IMR-90 (cell line): ENCODE results near the gene CCL4. TPM values are rescaled to one million over a fixed set of nuclear protein-coding genes. Genes with fewer than 3 reads are reported as not detected.
"Not testable (repeated sequence)": the region's sequence is repeated elsewhere in the genome, so short reads cannot be mapped to it uniquely, and the experiment has no call there.

Experiments
- ATAC-seq: fragments of 200-7000 bp; cut with Tn5 transposase; 2 replicates; pipeline ENCODE4 v1.9.1; 2020; ENCODE audit warnings: low read depth, mild to moderate bottlenecking, moderate library complexity
- BruUV-seq: library from RNA; stranded (reverse); fragments of 400-500 nt; replicated peaks from 2 replicates; lab custom pipeline; 2021; lab: Mats Ljungman, UMichigan
- CTCF ChIA-PET: fragments of 300-600 bp; formaldehyde crosslinking; extraction: SDS; loops from one replicate; lab custom pipeline; 2021; ENCODE audit warnings: antibody characterized with exemption; lab: Yijun Ruan, JAX
- POLR2A ChIA-PET: fragments of 300-600 bp; sonication (Branson Sonifier 250); formaldehyde crosslinking; loops from one replicate; lab custom pipeline; 2022; ENCODE audit warnings: antibody characterized with exemption; ENCODE audit not compliant: unreplicated experiment; lab: Charles Lee
- DNase-seq: peaks from one replicate; pipeline ENCODE4 v3.0.0; 2013
- H2AFZ ChIP-seq: replicated peaks from 2 replicates; pipeline ENCODE3; 2013; ENCODE audit warnings: low read length, mild to moderate bottlenecking; ENCODE audit not compliant: poor library complexity
- H2AK5ac ChIP-seq: 2 replicates; pipeline ENCODE4 v1.6.1; 2013; ENCODE audit warnings: low read depth, low read length, inconsistent platforms
- H2AK9ac ChIP-seq: replicated peaks from 2 replicates; pipeline ENCODE3; 2013; ENCODE audit warnings: mild to moderate bottlenecking, low read depth, low read length, moderate library complexity; ENCODE audit not compliant: poor library complexity
- H2BK120ac ChIP-seq: 2 replicates; pipeline ENCODE4 v1.6.1; 2013; ENCODE audit warnings: low read depth, low read length, inconsistent platforms
- H2BK15ac ChIP-seq: 3 replicates; pipeline ENCODE4 v1.6.1; 2013; ENCODE audit warnings: low read depth, low read length, inconsistent platforms
- H2BK20ac ChIP-seq: 2 replicates; pipeline ENCODE4 v1.6.1; 2013; ENCODE audit warnings: low read depth, mild to moderate bottlenecking, inconsistent platforms, low read length, moderate library complexity
- H2BK5ac ChIP-seq: 2 replicates; pipeline ENCODE4 v1.6.1; 2013; ENCODE audit warnings: mild to moderate bottlenecking, low read depth, low read length, inconsistent platforms; ENCODE audit not compliant: poor library complexity, severe bottlenecking
- H3K14ac ChIP-seq: replicated peaks from 2 replicates; pipeline ENCODE4 v1.6.1; 2013; ENCODE audit warnings: low read depth, low read length, inconsistent platforms
- H3K18ac ChIP-seq: 2 replicates; pipeline ENCODE4 v1.6.1; 2013; ENCODE audit warnings: low read depth, low read length, control low read depth
- H3K23ac ChIP-seq: 2 replicates; pipeline ENCODE4 v1.6.1; 2013; ENCODE audit warnings: low read depth, low read length, inconsistent platforms
- H3K27ac ChIP-seq: 2 replicates; pipeline ENCODE4 v1.5.1; 2013; ENCODE audit warnings: mild to moderate bottlenecking, control low read depth, low read length; ENCODE audit not compliant: insufficient read depth
- H3K27me3 ChIP-seq: 2 replicates; pipeline ENCODE4 v1.6.1; 2013; ENCODE audit warnings: low read length; ENCODE audit not compliant: control insufficient read depth, insufficient read depth
- H3K36me3 ChIP-seq: 2 replicates; pipeline ENCODE4 v1.6.1; 2013; ENCODE audit warnings: low read length, mixed read lengths; ENCODE audit not compliant: control insufficient read depth, insufficient read depth
- H3K4ac ChIP-seq: 2 replicates; pipeline ENCODE4 v1.6.1; 2013; ENCODE audit warnings: low read depth, low read length, inconsistent platforms
- H3K4me1 ChIP-seq: 2 replicates; pipeline ENCODE4 v1.6.1; 2013; ENCODE audit warnings: low read length, mixed read lengths; ENCODE audit not compliant: control insufficient read depth, insufficient read depth
- H3K4me2 ChIP-seq: 2 replicates; pipeline ENCODE4 v1.6.1; 2013; ENCODE audit warnings: low read depth, mild to moderate bottlenecking, control low read depth, low read length, moderate library complexity
- H3K4me3 ChIP-seq: 2 replicates; pipeline ENCODE4 v1.5.1; 2013; ENCODE audit warnings: low read depth, mild to moderate bottlenecking, control low read depth, low read length, moderate library complexity; ENCODE audit not compliant: insufficient read depth
- H3K56ac ChIP-seq: 2 replicates; pipeline ENCODE4 v1.6.1; 2013; ENCODE audit warnings: low read length, inconsistent platforms; ENCODE audit not compliant: insufficient read depth; ENCODE audit errors: extremely low read depth
- H3K79me1 ChIP-seq, 2 experiments: 2 replicates each; pipeline ENCODE4 v1.6.1; 2013; ENCODE audit warnings: low read length in 2 of 2, inconsistent platforms in 1 of 2, low read depth in 1 of 2
- H3K9ac ChIP-seq: 2 replicates; pipeline ENCODE4 v1.6.1; 2013; ENCODE audit warnings: low read depth, low read length, control low read depth
- H3K9me1 ChIP-seq: 2 replicates; pipeline ENCODE4 v1.6.1; 2013; ENCODE audit warnings: low read length, inconsistent platforms; ENCODE audit not compliant: insufficient read depth
- H3K9me3 ChIP-seq: 2 replicates; pipeline ENCODE4 v1.6.1; 2013; ENCODE audit warnings: low read length; ENCODE audit not compliant: control insufficient read depth, insufficient read depth
- H4K20me1 ChIP-seq: 2 replicates; pipeline ENCODE4 v1.6.1; 2013; ENCODE audit warnings: low read length, inconsistent platforms; ENCODE audit not compliant: insufficient read depth
- H4K5ac ChIP-seq: 2 replicates; pipeline ENCODE4 v1.6.1; 2013; ENCODE audit warnings: mild to moderate bottlenecking, low read depth, low read length, control low read depth
- H4K8ac ChIP-seq, 2 experiments: 2 replicates each; pipeline ENCODE4 v1.6.1; 2013; ENCODE audit warnings: low read depth in 2 of 2, low read length in 2 of 2, control low read depth in 1 of 2, inconsistent platforms in 1 of 2
- H4K91ac ChIP-seq: 2 replicates; pipeline ENCODE4 v1.6.1; 2013; ENCODE audit warnings: low read depth, low read length, inconsistent platforms; ENCODE audit not compliant: insufficient read depth
- MAZ ChIP-seq: IDR thresholded peaks from 2 replicates; pipeline ENCODE4 v1.6.1; 2012; ENCODE audit warnings: low read depth, mild to moderate bottlenecking, low read length, improper control_type of control experiment, moderate library complexity, borderline replicate concordance
- MXI1 ChIP-seq: IDR thresholded peaks from 2 replicates; pipeline ENCODE4 v1.6.1; 2012; ENCODE audit warnings: low read depth, mild to moderate bottlenecking, low read length, moderate library complexity, borderline replicate concordance
- NFE2L2 ChIP-seq: fragments of 150-350 bp; IDR thresholded peaks from 2 replicates; pipeline ENCODE4 v1.6.1; 2016; ENCODE audit warnings: low read depth, mild to moderate bottlenecking, low read length
- POLR2A ChIP-seq: IDR thresholded peaks from 2 replicates; pipeline ENCODE4 v1.6.1; 2012; ENCODE audit warnings: mild to moderate bottlenecking, low read depth, low read length
- RFX5 ChIP-seq: IDR thresholded peaks from 2 replicates; pipeline ENCODE4 v1.8.0; 2012; ENCODE audit warnings: low read depth, mild to moderate bottlenecking, low read length, moderate library complexity
- USF2 ChIP-seq: fragments of 150-350 bp; IDR thresholded peaks from 2 replicates; pipeline ENCODE4 v1.6.1; 2017; ENCODE audit warnings: mild to moderate bottlenecking, antibody characterized with exemption, low read length, low read depth
- WGBS, 2 experiments: methylation state at CpG; one replicate each; pipeline versions ENCODE4 v1.1.5 to v1.1.7; 2013; ENCODE audit warnings: missing lambda C conversion rate in 2 of 2; ENCODE audit not compliant: insufficient read length in 1 of 2; ENCODE audit errors: extremely low coverage in 2 of 2; 5-methylcytosine and 5-hydroxymethylcytosine counted together
- dilution Hi-C: fragments of 300-500 bp; cut with HindIII; formaldehyde crosslinking; loops from one replicate; pipeline ENCODE4 v1.14.3; 2018; ENCODE audit warnings: low sequenced_read_pairs; ENCODE audit not compliant: unreplicated experiment
- in situ Hi-C: fragments of 300-500 bp; cut with MboI; formaldehyde crosslinking; loops from 3 replicates; pipeline ENCODE4 v1.14.3; 2019; ENCODE audit warnings: low sequenced_read_pairs, inconsistent platforms, mixed read lengths
- intact Hi-C: fragments of 100-400 bp; cut with micrococcal nuclease; formaldehyde crosslinking; loops from 2 replicates; pipeline ENCODE4 v1.10.0; 2022
- polyA plus RNA-seq, 3 experiments: library from polyadenylated mRNA; depleted of rRNA; stranded (reverse); fragments of >200 nt; gene quantifications; 2 replicates each; pipeline ENCODE4 v1.2.3, GENCODE V29; 2012; ENCODE audit warnings: low replicate concordance in 1 of 3
- total RNA-seq: library from RNA; depleted of rRNA; stranded (reverse); fragments of >200 nt; gene quantifications from 2 replicates; pipeline ENCODE4 v1.2.3, GENCODE V29; 2012
- TF ChIP-seq, protein P1 (sequence below): conservative IDR thresholded peaks from 2 replicates; pipeline ENCODE4 v1.5.1; 2012; ENCODE audit warnings: mild to moderate bottlenecking, low read depth, low read length, improper control_type of control experiment

CCL4 gene
- total and polyA plus RNA-seq, 2 of the 4 experiments (the other 2 are of a cell fraction): not detected

DNA sequence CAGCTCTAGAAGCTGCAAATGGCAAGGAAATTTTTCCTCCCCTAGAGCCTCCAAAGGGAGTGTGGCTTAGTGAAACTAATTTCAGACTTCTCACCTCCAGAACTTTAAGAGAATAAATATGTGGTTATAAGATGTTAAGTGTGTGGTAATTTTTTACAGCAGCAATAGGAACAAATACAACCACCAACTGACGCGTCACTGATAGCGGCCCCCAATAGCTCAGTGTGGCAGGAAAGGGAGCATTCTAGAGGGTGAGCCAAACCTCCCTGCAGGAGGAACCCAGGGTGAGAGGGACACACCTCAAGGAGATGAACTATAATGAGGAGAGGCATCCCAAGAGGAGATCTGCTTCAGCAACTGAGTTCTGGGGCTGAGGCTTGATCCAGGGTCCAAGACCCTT lies 4.0 kb downstream of the CCL4 start:
- Histone ChIP-seq H4K91ac (no peak overlapping the region), H3K9me1 (no peaks in the 10 kb centered on the region), H3K23ac (no peak overlapping the region), H4K5ac (no peak overlapping the region), H4K20me1 (no peaks in the 10 kb centered on the region), H2AFZ (no peak overlapping the region), H3K27me3 (no peaks in the 10 kb centered on the region), H3K9ac (no peak overlapping the region), H2BK5ac (no peak overlapping the region), H4K8ac (no peak overlapping the region), H3K36me3 (no peaks in the 10 kb centered on the region), H2BK120ac (no peak overlapping the region), H3K4me2 (no peak overlapping the region), H2AK5ac (no peak overlapping the region), H3K4me1 (no peaks in the 10 kb centered on the region), H3K14ac (no peak overlapping the region), H3K79me1 (no peaks in the 10 kb centered on the region), H3K9me3 (no peaks in the 10 kb centered on the region), H3K27ac (no peak overlapping the region), H3K56ac (no peak overlapping the region), H2BK15ac (no peak overlapping the region), H2BK20ac (no peak overlapping the region), H3K4me3 (no peak overlapping the region), H3K4ac (no peak overlapping the region), H2AK9ac (no peak overlapping the region), H3K18ac (no peak overlapping the region)
- DNase-seq: no peak
- no TSS peak for BruUV-seq
- ATAC-seq: no peak
- in situ Hi-C loops (no loop called here), dilution Hi-C loops (no loop called here), intact Hi-C loops (no loop called here)
- CTCF ChIA-PET: no interaction called here
- WGBS, 2 experiments: no CpG with 5 or more reads among the region's 3 CpGs
- no peak for TF ChIP-seq POLR2A
- no peak for TF ChIP-seq USF2
- TF ChIP-seq MXI1: no peak
- no peak for TF ChIP-seq RFX5
- TF ChIP-seq MAZ: no peak
- TF ChIP-seq, protein P1, sequence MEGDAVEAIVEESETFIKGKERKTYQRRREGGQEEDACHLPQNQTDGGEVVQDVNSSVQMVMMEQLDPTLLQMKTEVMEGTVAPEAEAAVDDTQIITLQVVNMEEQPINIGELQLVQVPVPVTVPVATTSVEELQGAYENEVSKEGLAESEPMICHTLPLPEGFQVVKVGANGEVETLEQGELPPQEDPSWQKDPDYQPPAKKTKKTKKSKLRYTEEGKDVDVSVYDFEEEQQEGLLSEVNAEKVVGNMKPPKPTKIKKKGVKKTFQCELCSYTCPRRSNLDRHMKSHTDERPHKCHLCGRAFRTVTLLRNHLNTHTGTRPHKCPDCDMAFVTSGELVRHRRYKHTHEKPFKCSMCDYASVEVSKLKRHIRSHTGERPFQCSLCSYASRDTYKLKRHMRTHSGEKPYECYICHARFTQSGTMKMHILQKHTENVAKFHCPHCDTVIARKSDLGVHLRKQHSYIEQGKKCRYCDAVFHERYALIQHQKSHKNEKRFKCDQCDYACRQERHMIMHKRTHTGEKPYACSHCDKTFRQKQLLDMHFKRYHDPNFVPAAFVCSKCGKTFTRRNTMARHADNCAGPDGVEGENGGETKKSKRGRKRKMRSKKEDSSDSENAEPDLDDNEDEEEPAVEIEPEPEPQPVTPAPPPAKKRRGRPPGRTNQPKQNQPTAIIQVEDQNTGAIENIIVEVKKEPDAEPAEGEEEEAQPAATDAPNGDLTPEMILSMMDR: no peak
- no peak for TF ChIP-seq NFE2L2
- POLR2A ChIA-PET: no interaction called here

GRCh38 chr17:36108265-36108664 lies 4.6 kb downstream of the CCL4 start:
- H2AFZ ChIP-seq, H4K20me1 ChIP-seq, H3K14ac ChIP-seq, H3K9ac ChIP-seq, POLR2A ChIA-PET, H3K27ac ChIP-seq, CTCF ChIA-PET, intact Hi-C loops, H3K79me1 ChIP-seq, H3K9me3 ChIP-seq, H4K5ac ChIP-seq, H2BK120ac ChIP-seq, H3K4me1 ChIP-seq, dilution Hi-C loops, H3K4me3 ChIP-seq, in situ Hi-C loops, H2BK5ac ChIP-seq, H4K91ac ChIP-seq, ATAC-seq, H4K8ac ChIP-seq, H3K27me3 ChIP-seq, H3K56ac ChIP-seq, H3K23ac ChIP-seq, H2BK20ac ChIP-seq, BruUV-seq, H2AK9ac ChIP-seq, H3K36me3 ChIP-seq, H2BK15ac ChIP-seq, H3K4me2 ChIP-seq, DNase-seq, H3K18ac ChIP-seq, H2AK5ac ChIP-seq, H3K4ac ChIP-seq, H3K9me1 ChIP-seq: not testable (repeated sequence)
- no CpG with 5 or more reads among the region's 5 CpGs for WGBS, 2 experiments
